Ammon's horn (tissue), 1 donor: Measurements from ENCODE around the gene RASGRF1.
A peak's percentile ranks its signal among the peaks of the same experiment; 100 is the strongest.

Experiments
- DNase-seq: peaks from one replicate; pipeline ENCODE4 v3.0.0-alpha.2; 2016; ENCODE audit warnings: low spot score

The RASGRF1 gene

DNA sequence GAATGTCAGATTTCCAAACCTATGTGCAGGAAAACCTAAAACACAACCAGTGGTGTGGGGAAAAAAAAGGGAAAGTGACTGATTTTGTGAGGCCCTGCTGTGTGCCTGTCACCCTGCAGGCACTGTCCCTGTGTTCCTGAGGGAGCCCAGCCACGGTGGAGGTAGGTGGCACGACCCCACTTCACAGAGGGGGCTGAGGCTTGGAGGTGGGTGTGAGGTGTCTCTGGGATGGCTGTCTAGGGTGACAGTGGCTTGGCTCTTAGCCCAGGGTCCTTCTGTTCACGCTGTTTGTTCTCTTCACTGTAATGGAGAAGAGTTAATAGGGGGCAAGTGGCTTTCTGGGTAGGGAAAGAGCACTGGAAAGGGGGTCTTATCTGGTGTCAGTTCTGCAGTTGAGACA is 22.6 kb downstream of the RASGRF1 start:
- DNase-seq, result no peak

- no peak for DNase-seq
These were observed 23.3 kb downstream of the RASGRF1 start for GRCh38 chr15:79067072-79067833.

- DNase-seq, result no peak
These were observed 24.0 kb downstream of the RASGRF1 start for GRCh38 chr15:79066391-79067071.

DNA sequence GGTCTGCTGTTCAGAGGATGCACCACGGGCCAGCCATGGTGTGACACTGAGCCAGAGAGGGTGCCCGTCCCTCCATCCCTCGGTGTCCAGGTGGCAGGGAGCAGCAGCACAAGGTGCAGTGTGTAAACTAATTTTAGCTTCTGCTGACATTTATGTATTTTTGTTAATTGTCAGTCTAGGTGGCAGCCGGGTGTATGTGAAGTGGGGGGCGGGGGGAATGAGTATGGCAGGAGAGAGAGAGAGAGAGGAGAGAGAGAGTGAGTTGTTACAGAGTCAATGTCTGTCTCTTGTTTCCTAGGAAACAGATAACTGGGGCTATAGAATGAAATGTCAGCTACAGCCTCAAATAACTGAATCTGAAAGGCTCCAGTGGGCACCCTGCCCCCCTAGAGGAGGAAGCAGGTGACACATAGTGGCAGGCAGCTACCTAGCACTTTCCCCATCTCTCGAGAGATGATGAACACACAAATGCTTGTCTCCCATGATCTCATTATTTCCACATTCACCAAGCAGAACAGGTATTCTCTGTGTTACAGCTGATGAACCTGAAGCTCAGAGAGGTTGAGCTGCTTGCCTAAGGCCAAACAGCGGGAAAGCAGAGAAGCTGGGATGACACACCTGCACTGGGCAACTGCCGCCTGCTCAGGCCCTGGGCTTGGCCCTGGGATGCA is 24.7 kb downstream of the RASGRF1 start:
- DNase-seq, result no peak

DNA sequence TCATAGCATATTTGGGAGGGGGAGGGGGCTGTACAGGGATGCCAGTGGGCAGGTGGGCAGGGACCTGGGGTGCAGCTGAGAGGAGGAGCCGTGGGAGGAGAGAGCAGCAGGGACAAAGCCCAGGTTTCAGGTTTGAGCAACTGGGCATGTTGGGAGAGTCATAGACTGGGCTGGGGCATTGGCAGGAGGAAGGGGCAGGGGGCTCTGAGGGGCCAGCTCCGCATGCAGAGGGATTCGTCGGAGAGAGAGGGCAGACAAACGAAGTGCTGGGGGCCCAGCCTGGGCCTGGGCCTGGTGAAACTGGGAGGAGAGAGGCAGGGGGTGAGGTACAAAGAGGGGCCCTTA is 25.2 kb downstream of the RASGRF1 start:
- no peak for DNase-seq

DNA sequence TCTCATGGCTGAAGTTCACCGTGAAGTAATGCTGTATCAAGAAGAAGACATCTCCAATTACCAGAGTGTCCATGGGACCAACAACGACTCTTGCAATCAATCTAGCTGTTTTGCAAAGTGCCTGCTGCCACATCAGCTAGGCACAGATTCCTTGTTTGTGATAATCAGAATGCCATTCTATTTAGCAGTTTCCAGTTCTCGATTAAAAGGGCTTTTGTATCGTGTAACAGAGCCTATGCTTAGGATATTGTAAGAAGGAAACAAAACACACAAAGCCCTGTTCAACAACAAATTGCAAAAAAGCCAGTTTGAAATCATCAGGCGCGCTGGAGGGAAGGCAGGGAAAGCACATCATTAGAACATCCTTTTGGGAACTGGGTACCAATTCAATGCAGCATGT is 26.1 kb downstream of the RASGRF1 start:
- peak; percentile 57 for DNase-seq

- no peak for DNase-seq
These were observed 30.4 kb downstream of the RASGRF1 start for GRCh38 chr15:79060175-79060574.

DNA sequence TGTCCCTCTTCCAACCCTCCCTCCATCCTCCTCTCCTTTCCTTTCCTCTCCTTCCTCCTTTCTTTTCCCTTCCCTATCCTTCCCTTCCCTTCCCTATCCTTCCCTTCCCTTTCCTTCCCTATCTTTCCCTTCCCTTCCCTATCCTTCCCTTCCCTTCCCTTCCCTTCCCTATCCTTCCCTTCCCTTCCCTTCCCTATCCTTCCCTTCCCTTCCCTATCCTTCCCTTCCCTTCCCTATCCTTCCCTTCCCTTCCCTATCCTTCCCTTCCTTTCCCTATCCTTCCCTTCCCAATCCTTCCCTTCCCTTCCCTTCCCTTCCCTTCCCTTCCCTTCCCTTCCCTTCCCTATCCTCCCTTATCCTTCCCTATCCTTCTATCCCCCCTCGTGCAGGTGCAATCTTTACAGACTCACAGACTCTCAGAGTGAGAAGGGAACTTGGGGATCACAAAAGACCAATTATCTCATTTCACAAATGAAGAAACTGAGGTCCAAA is 31.5 kb downstream of the RASGRF1 start:
- DNase-seq, result no peak

- no peak for DNase-seq
These were observed 32.2 kb downstream of the RASGRF1 start for GRCh38 chr15:79058260-79058850.

GRCh38 chr15:79057050-79057449 is 33.5 kb downstream of the RASGRF1 start:
- DNase-seq, result no peak

- DNase-seq, result no peak
These were observed 36.2 kb downstream of the RASGRF1 start for GRCh38 chr15:79054350-79054749.

- DNase-seq, result no peak
These were observed 36.7 kb downstream of the RASGRF1 start for GRCh38 chr15:79053894-79054293.

GRCh38 chr15:79051941-79052731 is 38.4 kb downstream of the RASGRF1 start:
- DNase-seq, result peak; percentile 43

GRCh38 chr15:79051029-79051428 is 39.6 kb downstream of the RASGRF1 start:
- peak; percentile 57 for DNase-seq

DNA sequence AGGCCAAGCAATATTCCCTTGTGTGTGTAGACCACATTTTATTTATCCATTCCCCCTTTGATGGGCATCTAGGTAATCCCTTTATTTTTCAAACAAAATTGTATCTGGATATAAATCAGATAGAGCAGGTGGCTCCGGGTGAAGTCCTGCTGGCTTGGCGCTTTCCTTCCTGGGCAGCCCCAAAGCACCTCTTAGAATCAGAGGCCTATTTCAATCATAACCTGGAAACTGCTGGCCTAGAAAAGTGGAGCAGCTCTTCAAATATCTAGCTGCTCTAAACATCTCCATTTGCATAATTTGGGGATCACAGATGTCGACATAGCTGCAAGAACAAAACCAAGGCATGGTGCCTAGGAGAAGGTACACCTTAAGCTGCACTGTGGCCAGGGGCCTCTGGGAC is 40.2 kb downstream of the RASGRF1 start:
- no peak for DNase-seq

DNA sequence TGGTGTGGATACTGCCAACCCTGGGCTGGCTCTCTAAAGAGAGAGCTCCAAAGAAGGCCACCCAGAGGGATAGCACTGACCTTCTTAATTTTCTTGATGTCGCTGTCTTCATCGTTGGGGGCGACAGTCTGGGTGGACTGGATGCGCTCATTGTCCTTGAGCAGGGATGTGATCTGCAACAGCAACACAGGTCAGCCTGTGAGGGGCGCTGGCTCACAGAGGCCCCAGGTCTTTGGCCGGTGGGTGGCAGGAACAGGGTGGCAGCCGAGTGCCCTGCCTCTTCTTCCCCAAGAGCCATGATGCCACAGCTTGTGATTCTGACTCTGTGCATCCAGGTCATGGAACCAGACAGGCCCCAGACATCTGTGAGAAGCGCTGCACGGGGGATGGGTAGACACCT is 41.2 kb downstream of the RASGRF1 start:
- no peak for DNase-seq

DNA sequence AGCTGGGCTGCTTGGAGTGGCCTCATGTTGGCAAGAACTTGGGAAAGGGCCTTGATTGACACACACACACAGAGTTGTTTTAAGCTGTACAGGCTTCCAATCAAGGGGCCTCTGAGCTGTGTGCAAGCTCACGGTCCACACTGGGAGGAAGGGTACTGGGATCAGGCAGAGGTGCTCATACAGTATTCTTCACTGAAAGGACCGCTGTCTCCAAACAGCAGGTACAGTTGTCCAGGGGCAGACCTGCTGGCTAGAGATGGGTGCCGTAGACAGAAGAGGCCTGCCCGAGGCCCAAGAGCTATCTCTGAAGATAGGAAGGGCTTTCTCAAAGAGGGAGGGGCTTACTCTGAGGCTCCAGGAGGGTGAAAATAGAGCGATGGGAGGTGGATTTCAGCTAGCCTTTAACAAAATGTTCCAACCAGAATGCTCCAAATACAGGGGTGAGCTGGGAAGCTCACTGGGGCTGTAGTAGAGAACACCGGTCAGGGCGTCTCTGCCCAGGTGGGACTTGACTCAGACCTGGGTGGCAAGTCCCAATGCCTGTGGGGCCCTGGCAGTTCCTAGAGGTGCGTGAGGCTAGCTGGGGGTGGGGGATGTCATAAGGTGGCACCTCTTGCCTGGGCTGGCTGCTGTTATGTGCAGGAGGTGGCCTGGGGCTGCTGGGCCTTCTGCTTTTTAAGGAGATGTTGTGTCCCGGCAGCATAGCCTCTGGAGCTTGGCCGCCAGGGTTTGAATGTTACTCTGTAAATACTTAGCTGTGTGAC is 42.7 kb downstream of the RASGRF1 start:
- no peak for DNase-seq

GRCh38 chr15:79046691-79047404 is 43.7 kb downstream of the RASGRF1 start:
- no peak for DNase-seq

- no peak for DNase-seq
These were observed 45.5 kb downstream of the RASGRF1 start for GRCh38 chr15:79045041-79045440.

- DNase-seq, result no peak
These were observed 48.2 kb downstream of the RASGRF1 start for GRCh38 chr15:79042213-79042928.
